Astrocyte (in vitro differentiated cells and primary cell): ENCODE measurements around the gene RTN3. TPM values are rescaled to one million over a fixed set of nuclear protein-coding genes. Genes with fewer than 3 reads are reported as not detected.

Source experiments
- DNase-seq: peaks from one replicate; pipeline ENCODE4 v3.0.0-alpha.2; 2010; ENCODE audit warnings: low read depth
- FAIRE-seq: peaks from 2 replicates; lab custom pipeline; 2011; peaks lifted over from hg19 to GRCh38; lab: Jason Lieb, UNC
- H2AFZ ChIP-seq: 2 replicates; pipeline ENCODE4 v1.6.0; 2012; ENCODE audit warnings: low read depth, low read length, inconsistent platforms
- H3K27ac ChIP-seq: 2 replicates; pipeline ENCODE4 v1.5.1; 2011; ENCODE audit warnings: low read depth, low read length, inconsistent platforms
- H3K27me3 ChIP-seq: 2 replicates; pipeline ENCODE4 v1.6.0; 2011; ENCODE audit warnings: low read length, inconsistent platforms; ENCODE audit not compliant: insufficient read depth
- H3K36me3 ChIP-seq: 2 replicates; pipeline ENCODE4 v1.5.1; 2011; ENCODE audit warnings: low read length, inconsistent platforms; ENCODE audit not compliant: insufficient read depth
- H3K4me1 ChIP-seq: 2 replicates; pipeline ENCODE4 v1.5.1; 2011; ENCODE audit warnings: low read length, inconsistent platforms; ENCODE audit not compliant: insufficient read depth
- H3K4me2 ChIP-seq: 2 replicates; pipeline ENCODE4 v1.6.0; 2012; ENCODE audit warnings: low read length, inconsistent platforms
- H3K4me3 ChIP-seq: 2 replicates; pipeline ENCODE4 v1.5.1; 2011; ENCODE audit warnings: low read depth, mild to moderate bottlenecking, low read length, inconsistent platforms; ENCODE audit not compliant: insufficient read depth
- H3K79me2 ChIP-seq: 2 replicates; pipeline ENCODE4 v1.6.0; 2012; ENCODE audit warnings: mild to moderate bottlenecking, low read length, inconsistent platforms; ENCODE audit not compliant: insufficient read depth
- H3K9ac ChIP-seq: 2 replicates; pipeline ENCODE4 v1.6.0; 2012; ENCODE audit warnings: mild to moderate bottlenecking, low read length, inconsistent platforms
- H3K9me3 ChIP-seq: 2 replicates; pipeline ENCODE4 v1.5.1; 2012; ENCODE audit warnings: low read depth, mild to moderate bottlenecking, low read length, inconsistent platforms; ENCODE audit not compliant: insufficient read depth
- H4K20me1 ChIP-seq: 2 replicates; pipeline ENCODE4 v1.6.0; 2012; ENCODE audit warnings: low read length, inconsistent platforms; ENCODE audit not compliant: insufficient read depth
- H3K27ac Mint-ChIP-seq: one replicate; pipeline ENCODE4 v1.8.0; 2021; ENCODE audit warnings: mild to moderate bottlenecking, mixed read lengths; ENCODE audit not compliant: unreplicated experiment
- H3K27me3 Mint-ChIP-seq: one replicate; pipeline ENCODE4 v1.8.0; 2021; ENCODE audit warnings: low read depth, mixed read lengths; ENCODE audit not compliant: unreplicated experiment
- H3K36me3 Mint-ChIP-seq: one replicate; pipeline ENCODE4 v1.8.0; 2021; ENCODE audit warnings: low read depth, mixed read lengths; ENCODE audit not compliant: unreplicated experiment
- H3K4me1 Mint-ChIP-seq: one replicate; pipeline ENCODE4 v1.8.0; 2021; ENCODE audit warnings: low read depth, mixed read lengths; ENCODE audit not compliant: unreplicated experiment
- H3K4me3 Mint-ChIP-seq: one replicate; pipeline ENCODE4 v1.8.0; 2021; ENCODE audit warnings: mild to moderate bottlenecking, moderate library complexity, mixed read lengths; ENCODE audit not compliant: unreplicated experiment
- H3K9me3 Mint-ChIP-seq: one replicate; pipeline ENCODE4 v1.8.0; 2021; ENCODE audit warnings: mild to moderate bottlenecking, mixed read lengths; ENCODE audit not compliant: unreplicated experiment
- EZH2 ChIP-seq: IDR thresholded peaks from 2 replicates; pipeline ENCODE4 v1.6.1; 2012; ENCODE audit warnings: mild to moderate bottlenecking, low read length, inconsistent platforms; ENCODE audit not compliant: insufficient read depth
- total RNA-seq: library from RNA; stranded (reverse); gene quantifications from 2 replicates; pipeline ENCODE4 v1.2.1, GENCODE V29; 2021
- TF ChIP-seq, protein P1 (sequence below): IDR thresholded peaks from 2 replicates; pipeline ENCODE4 v1.5.1; 2011; ENCODE audit warnings: low read depth, mild to moderate bottlenecking, inconsistent platforms, low read length, moderate library complexity; ENCODE audit not compliant: insufficient read depth

Gene RTN3
- total RNA-seq, 1 donor from 2014 or later: 99.5 TPM

DNA sequence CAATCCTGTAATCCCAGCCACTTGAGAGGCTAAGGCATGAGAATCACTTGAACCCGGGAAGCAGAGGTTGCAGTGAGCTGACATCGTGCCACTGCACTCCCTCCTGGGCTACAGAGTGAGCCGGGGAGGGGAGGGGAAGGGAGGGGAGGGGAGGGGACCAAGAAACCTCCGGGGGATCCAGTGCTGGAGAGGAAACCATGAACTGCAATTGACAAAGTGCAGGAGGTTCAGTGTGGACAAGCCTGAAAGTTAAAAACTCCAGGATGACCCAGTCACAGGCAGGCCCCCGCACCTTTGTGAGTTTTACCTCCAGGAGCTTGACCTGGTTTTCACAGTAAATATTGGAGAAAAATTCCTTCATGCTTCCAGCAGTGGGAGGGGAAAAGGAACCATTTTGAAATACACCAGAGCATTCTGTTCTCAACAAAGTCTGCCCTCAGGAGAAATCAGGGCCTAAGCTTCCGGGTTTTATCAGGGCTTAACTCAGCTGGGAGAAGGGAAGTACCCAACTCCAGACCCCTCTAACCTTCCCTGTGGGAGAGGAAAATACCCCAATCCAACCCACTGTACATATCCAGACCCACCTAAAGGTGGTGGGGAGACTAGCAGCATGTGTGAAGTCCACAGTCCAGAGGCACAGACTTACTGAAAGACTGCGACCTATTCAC lies 102.8 kb downstream of the RTN3 start:
- H3K9ac ChIP-seq: no peak overlapping the region
- Mint-ChIP-seq H3K4me3 (no peak overlapping the region), H3K27me3 (no peaks in the 10 kb centered on the region), H3K36me3 (no peaks in the 10 kb centered on the region), H3K9me3 (no peaks in the 10 kb centered on the region), H3K27ac (no peak overlapping the region), H3K4me1 (peaks cover 3% of the 10 kb centered on the region)
- no peak overlapping the region for H3K4me3 ChIP-seq
- H3K36me3 ChIP-seq: no peaks in the 10 kb centered on the region
- no peaks in the 10 kb centered on the region for H4K20me1 ChIP-seq
- H3K4me1 ChIP-seq: no peaks in the 10 kb centered on the region
- H2AFZ ChIP-seq: no peak overlapping the region
- DNase-seq: no peak
- H3K27ac ChIP-seq: no peak overlapping the region
- no peaks in the 10 kb centered on the region for H3K9me3 ChIP-seq
- H3K27me3 ChIP-seq: no peaks in the 10 kb centered on the region
- FAIRE-seq: no peak
- H3K79me2 ChIP-seq: no peaks in the 10 kb centered on the region
- no peak overlapping the region for H3K4me2 ChIP-seq
- TF ChIP-seq EZH2: no peak

- H4K20me1 ChIP-seq: no peaks in the 10 kb centered on the region
- no peaks in the 10 kb centered on the region for H3K27me3 ChIP-seq
- H3K9ac ChIP-seq: no peak overlapping the region
- no peaks in the 10 kb centered on the region for H3K4me1 ChIP-seq
- no peaks in the 10 kb centered on the region for H3K36me3 ChIP-seq
- no peaks in the 10 kb centered on the region for H3K79me2 ChIP-seq
- no peaks in the 10 kb centered on the region for H3K4me1 Mint-ChIP-seq
- no peak for DNase-seq
- no peaks in the 10 kb centered on the region for H3K9me3 Mint-ChIP-seq
- H3K27ac ChIP-seq: no peak overlapping the region
- H3K4me2 ChIP-seq: no peak overlapping the region
- no peak for TF ChIP-seq EZH2
- TF ChIP-seq, protein P1, sequence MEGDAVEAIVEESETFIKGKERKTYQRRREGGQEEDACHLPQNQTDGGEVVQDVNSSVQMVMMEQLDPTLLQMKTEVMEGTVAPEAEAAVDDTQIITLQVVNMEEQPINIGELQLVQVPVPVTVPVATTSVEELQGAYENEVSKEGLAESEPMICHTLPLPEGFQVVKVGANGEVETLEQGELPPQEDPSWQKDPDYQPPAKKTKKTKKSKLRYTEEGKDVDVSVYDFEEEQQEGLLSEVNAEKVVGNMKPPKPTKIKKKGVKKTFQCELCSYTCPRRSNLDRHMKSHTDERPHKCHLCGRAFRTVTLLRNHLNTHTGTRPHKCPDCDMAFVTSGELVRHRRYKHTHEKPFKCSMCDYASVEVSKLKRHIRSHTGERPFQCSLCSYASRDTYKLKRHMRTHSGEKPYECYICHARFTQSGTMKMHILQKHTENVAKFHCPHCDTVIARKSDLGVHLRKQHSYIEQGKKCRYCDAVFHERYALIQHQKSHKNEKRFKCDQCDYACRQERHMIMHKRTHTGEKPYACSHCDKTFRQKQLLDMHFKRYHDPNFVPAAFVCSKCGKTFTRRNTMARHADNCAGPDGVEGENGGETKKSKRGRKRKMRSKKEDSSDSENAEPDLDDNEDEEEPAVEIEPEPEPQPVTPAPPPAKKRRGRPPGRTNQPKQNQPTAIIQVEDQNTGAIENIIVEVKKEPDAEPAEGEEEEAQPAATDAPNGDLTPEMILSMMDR: no peak
- no peaks in the 10 kb centered on the region for H3K36me3 Mint-ChIP-seq
- no peak overlapping the region for H2AFZ ChIP-seq
- H3K4me3 ChIP-seq: no peak overlapping the region
- no peak for FAIRE-seq
- H3K27me3 Mint-ChIP-seq: no peaks in the 10 kb centered on the region
- no peak overlapping the region for H3K27ac Mint-ChIP-seq
- H3K9me3 ChIP-seq: no peaks in the 10 kb centered on the region
- H3K4me3 Mint-ChIP-seq: no peak overlapping the region
These were observed 104.5 kb downstream of the RTN3 start for GRCh38 chr11:63785823-63786222.

DNA sequence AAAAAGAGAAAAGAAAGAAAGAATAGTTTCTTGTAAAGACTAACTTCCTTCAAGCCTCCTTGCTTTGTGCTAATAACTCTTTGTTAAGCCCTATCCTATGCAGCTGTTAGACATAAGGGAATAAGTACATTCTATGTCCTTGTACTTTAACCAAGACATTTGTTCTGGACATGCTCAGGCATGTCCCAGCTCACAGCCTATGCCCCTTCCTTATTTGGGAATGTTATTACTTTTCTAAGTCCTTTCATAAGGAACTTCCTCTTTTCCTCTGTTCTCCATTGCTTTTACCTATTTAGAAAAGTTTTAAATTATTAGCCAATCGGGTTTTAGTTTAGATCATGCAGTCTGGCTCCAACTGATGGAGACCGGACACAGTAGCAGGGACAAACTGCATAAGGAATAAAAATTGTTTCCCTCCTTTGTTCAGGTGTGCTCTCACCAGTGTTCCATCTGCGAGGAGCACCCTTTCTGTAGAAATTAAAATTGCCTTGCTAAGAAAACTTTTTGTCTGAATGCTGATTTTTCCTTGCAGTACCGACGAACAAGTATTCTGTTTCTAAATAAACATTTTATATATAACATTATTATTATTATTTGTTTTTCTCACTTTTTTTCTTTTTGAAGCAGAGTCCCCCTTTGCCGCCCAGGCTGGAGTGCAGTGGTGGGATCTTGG lies 110.3 kb downstream of the RTN3 start:
- Mint-ChIP-seq H3K4me3 (no peak overlapping the region), H3K36me3 (peaks cover 2% of the 10 kb centered on the region)
- H3K27ac ChIP-seq: no peak overlapping the region

More for the DNA sequence above, 110.3 kb downstream of the RTN3 start:
- no peaks in the 10 kb centered on the region for H3K4me1 Mint-ChIP-seq
- no peaks in the 10 kb centered on the region for H3K36me3 ChIP-seq
- no peaks in the 10 kb centered on the region for H3K27me3 Mint-ChIP-seq
- no peak overlapping the region for H3K4me3 ChIP-seq
- no peaks in the 10 kb centered on the region for H3K4me1 ChIP-seq
- no peaks in the 10 kb centered on the region for H3K79me2 ChIP-seq
- no peak overlapping the region for H2AFZ ChIP-seq
- no peak for TF ChIP-seq EZH2
- TF ChIP-seq, protein P1: no peak
- no peaks in the 10 kb centered on the region for H3K27me3 ChIP-seq
- H3K9me3 Mint-ChIP-seq: peaks cover 16% of the 10 kb centered on the region
- H4K20me1 ChIP-seq: no peaks in the 10 kb centered on the region
- FAIRE-seq (no peak), DNase-seq (no peak)
- no peak overlapping the region for H3K27ac Mint-ChIP-seq
- no peak overlapping the region for H3K9ac ChIP-seq
- no peak overlapping the region for H3K4me2 ChIP-seq
- H3K9me3 ChIP-seq: peaks cover 5% of the 10 kb centered on the region
